KMS-11 (cell line): ENCODE results near the gene NUFIP2.

Experiments
- H2AFZ ChIP-seq: fragments of 200-600 bp; sonication (generic); 2 replicates; pipeline ENCODE4 v1.6.1; 2016; ENCODE audit warnings: antibody characterized with exemption, mixed run types, low read depth
- H3K27ac ChIP-seq: fragments of 200-600 bp; sonication (generic); 2 replicates; pipeline ENCODE4 v1.6.1; 2016; ENCODE audit warnings: mild to moderate bottlenecking, mixed run types
- H3K27me3 ChIP-seq: fragments of 200-600 bp; sonication (generic); 2 replicates; pipeline ENCODE4 v1.6.1; 2017; ENCODE audit warnings: mild to moderate bottlenecking, low read depth, mixed run types, moderate library complexity; ENCODE audit not compliant: insufficient read depth
- H3K36me3 ChIP-seq: fragments of 200-600 bp; sonication (generic); 2 replicates; pipeline ENCODE4 v1.6.1; 2017; ENCODE audit warnings: mild to moderate bottlenecking, mixed run types; ENCODE audit not compliant: insufficient read depth
- H3K4me1 ChIP-seq: fragments of 200-600 bp; sonication (generic); 2 replicates; pipeline ENCODE4 v1.6.1; 2016; ENCODE audit warnings: mild to moderate bottlenecking, low read depth, mixed run types; ENCODE audit not compliant: poor library complexity, severe bottlenecking
- H3K4me2 ChIP-seq: fragments of 200-600 bp; sonication (generic); 2 replicates; pipeline ENCODE4 v1.7.0; 2016; ENCODE audit warnings: mild to moderate bottlenecking, mixed run types
- H3K4me3 ChIP-seq: fragments of 200-600 bp; sonication (generic); IDR thresholded peaks from 2 replicates; pipeline ENCODE4 v1.6.1; 2017; ENCODE audit warnings: low read depth, low read length, mixed read lengths; ENCODE audit not compliant: insufficient read depth
- H3K79me2 ChIP-seq: fragments of 200-600 bp; sonication (generic); 2 replicates; pipeline ENCODE4 v1.6.1; 2016; ENCODE audit warnings: low read depth, mixed run types; ENCODE audit not compliant: insufficient read depth
- H3K9ac ChIP-seq: fragments of 200-600 bp; sonication (generic); 2 replicates; pipeline ENCODE4 v1.6.1; 2016; ENCODE audit warnings: mild to moderate bottlenecking, mixed run types
- H4K20me1 ChIP-seq: fragments of 200-600 bp; sonication (generic); 2 replicates; pipeline ENCODE4 v1.6.1; 2016; ENCODE audit warnings: mild to moderate bottlenecking, mixed run types; ENCODE audit not compliant: insufficient read depth
- CTCF ChIP-seq: fragments of 200-600 bp; sonication (generic); conservative IDR thresholded peaks from 2 replicates; pipeline ENCODE4 v1.6.1; 2017; ENCODE audit warnings: low read depth, mild to moderate bottlenecking, antibody characterized with exemption, low read length, moderate library complexity, mixed read lengths

NUFIP2 gene

DNA sequence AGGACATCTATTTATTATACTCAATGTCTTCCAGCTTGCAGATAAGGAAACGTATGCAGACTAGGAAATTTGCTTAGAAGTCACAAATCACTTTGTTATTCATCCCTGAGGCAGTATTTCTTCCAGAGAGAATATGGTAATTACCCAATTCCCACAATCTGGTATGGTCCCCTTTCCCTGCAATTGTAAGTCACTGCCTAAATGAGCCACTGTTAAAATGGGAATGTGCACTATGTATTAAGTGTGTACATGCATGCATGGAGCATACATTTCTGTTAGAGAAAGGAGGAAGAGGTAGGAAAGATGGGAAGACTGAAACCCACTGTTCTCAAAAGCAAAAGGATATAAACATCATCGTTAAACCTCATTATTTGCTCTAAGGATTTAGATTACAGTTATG, 10.0 kb downstream of the NUFIP2 start:
- Histone ChIP-seq H3K36me3 (peaks cover 55% of the 10 kb centered on the region; the same call in 1 of the 2 replicates), H3K4me3 (no peak overlapping the region), H3K4me2 (no peak overlapping the region), H3K79me2 (peaks cover 100% of the 10 kb centered on the region), H3K27ac (no peak overlapping the region), H4K20me1 (peaks cover 91% of the 10 kb centered on the region), H3K27me3 (no peaks in the 10 kb centered on the region), H2AFZ (no peak overlapping the region), H3K4me1 (peaks cover 30% of the 10 kb centered on the region), H3K9ac (no peak overlapping the region)
- TF ChIP-seq CTCF: no peak

GRCh38 chr17:29283496-29283895, 10.5 kb downstream of the NUFIP2 start:
- H3K27ac ChIP-seq: no peak overlapping the region
- no peak overlapping the region; the same call in 1 of the 2 replicates for H3K4me2 ChIP-seq
- peaks cover 55% of the 10 kb centered on the region; the same call in 1 of the 2 replicates for H3K36me3 ChIP-seq
- peaks cover 31% of the 10 kb centered on the region for H3K4me1 ChIP-seq
- peaks cover 100% of the 10 kb centered on the region for H3K79me2 ChIP-seq
- no peak overlapping the region for H3K4me3 ChIP-seq
- no peak for TF ChIP-seq CTCF
- H4K20me1 ChIP-seq: peaks cover 91% of the 10 kb centered on the region
- H2AFZ ChIP-seq: no peak overlapping the region
- H3K27me3 ChIP-seq: no peaks in the 10 kb centered on the region
- H3K9ac ChIP-seq: no peak overlapping the region

DNA sequence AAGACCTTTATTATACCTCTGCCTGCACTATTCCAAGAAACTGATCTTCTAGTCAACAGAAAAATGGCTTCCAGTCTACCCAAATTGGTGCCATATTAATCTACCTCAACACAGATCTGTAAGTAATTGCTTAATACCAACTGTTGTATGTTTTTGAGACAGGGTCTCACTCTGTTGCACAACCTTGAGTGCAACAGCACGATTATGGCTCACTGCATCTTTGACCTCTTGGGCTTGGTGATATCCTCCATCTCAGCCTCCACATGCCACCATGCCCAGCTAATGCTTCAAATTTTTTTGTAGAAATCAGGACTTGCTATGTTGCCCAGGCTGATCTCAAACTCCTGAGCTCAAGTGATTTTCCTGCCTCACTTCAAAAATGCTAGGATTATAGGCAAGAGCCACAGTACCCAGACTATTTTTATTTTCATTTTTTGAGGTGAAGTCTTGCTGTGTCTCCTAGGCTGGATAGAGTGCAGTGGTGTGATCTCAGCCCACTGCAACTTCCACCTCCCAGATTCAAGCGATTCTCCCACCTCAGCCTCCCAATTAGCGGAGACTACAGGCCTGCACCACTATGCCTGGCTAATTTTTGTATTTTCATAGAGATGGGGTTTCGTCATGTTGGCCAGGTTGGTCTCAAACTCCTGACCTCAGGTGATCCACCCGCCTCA, 14.4 kb downstream of the NUFIP2 start:
- no peak overlapping the region for H3K4me3 ChIP-seq
- H3K36me3 ChIP-seq: peaks cover 33% of the 10 kb centered on the region; the same call in 1 of the 2 replicates
- no peak overlapping the region for H3K27ac ChIP-seq
- no peak overlapping the region for H3K9ac ChIP-seq
- peaks cover 100% of the 10 kb centered on the region for H3K79me2 ChIP-seq
- H3K4me2 ChIP-seq: no peak overlapping the region
- H2AFZ ChIP-seq: no peak overlapping the region
- H3K27me3 ChIP-seq: no peaks in the 10 kb centered on the region
- peaks cover 87% of the 10 kb centered on the region for H4K20me1 ChIP-seq
- no peak for TF ChIP-seq CTCF
- peaks cover 16% of the 10 kb centered on the region for H3K4me1 ChIP-seq

- H3K79me2 ChIP-seq: peaks cover 100% of the 10 kb centered on the region
- TF ChIP-seq CTCF: no peak
- H3K4me2 ChIP-seq: no peak overlapping the region
- no peak overlapping the region for H2AFZ ChIP-seq
- H3K9ac ChIP-seq: no peak overlapping the region
- peaks cover 33% of the 10 kb centered on the region; the same call in 1 of the 2 replicates for H3K36me3 ChIP-seq
- peaks cover 86% of the 10 kb centered on the region for H4K20me1 ChIP-seq
- H3K27ac ChIP-seq: no peak overlapping the region
- no peaks in the 10 kb centered on the region for H3K27me3 ChIP-seq
- peaks cover 16% of the 10 kb centered on the region for H3K4me1 ChIP-seq
- H3K4me3 ChIP-seq: no peak overlapping the region
Observed at GRCh38 chr17:29278692-29279091, 15.3 kb downstream of the NUFIP2 start.
